Iris pigment epithelial cell (primary cell): ENCODE data around the gene IMPDH1.

ENCODE experiments used
- DNase-seq: peaks from one replicate; pipeline ENCODE4 v3.0.0-alpha.2; 2011; ENCODE audit warnings: low read depth

Gene IMPDH1

DNA sequence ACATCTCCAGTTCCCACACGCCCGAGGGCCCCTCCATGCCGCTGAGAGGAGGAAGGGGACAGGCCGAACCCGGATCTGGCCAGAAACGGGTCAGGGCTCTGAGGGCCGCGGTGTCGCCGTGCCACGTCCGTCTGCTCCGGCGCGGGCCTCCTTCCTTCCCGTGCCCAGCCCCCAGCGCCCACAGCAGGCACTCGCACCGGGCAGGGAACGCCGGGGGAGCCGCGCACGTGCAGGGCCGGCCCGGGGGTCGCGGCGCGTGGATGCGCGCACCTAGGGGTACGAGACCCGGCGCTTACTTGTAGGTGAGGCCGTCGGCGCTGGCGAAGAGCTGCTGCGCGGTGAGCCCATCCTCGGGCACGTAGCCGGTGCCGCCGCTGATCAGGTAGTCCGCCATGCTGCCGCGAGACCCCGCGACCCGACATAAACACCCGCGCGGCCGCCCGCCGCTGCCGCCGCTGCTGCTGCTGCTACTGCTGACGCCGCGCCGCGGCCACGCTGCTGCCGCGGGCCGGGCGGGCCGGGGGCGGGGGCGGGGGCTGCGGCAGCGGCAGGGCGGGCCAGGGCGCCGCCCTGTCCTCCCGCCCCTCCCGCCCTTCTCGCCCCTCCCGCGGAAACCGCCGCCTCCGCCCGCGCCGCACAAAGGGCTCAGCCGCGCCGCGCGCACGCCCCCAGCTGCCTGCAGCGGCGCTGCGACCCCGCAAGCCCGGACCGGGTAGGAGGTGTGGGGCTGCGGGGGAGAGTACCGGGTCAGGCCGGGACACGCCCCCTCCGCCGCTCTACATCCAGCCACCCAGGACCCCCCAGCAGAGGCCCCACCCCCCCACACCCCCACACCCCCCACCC lies 4.1 kb downstream of the IMPDH1 start:
- peak; percentile 35 for DNase-seq

DNA sequence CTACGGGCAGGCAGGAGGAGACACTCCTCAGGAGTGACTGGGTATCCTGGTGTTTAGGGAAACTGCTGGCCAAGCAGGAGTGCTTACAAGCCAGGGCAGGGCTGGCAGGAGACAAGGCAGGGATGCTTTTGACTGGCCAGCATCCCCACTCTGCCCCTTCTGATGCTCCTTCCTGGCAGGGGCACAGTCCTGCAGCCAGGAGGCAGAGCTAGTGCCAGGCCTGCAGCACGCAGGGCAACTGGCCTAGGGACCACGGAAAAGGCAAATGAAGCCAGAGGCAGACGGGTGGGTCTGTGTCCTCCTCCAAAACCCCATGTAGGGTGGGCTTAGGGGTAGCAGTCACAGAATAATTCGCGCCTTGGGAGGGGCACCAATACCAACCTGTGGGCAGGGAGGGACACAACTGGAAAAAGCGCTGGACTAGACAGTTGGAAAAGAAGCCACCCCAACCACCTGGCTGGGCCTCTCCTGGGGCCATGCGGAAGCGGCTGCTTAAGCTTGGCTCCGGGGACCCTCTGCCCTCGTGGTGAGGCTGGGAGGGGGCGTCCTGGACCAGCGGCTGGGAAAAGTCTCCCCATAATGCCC lies 4.8 kb downstream of the IMPDH1 start:
- no peak for DNase-seq

DNA sequence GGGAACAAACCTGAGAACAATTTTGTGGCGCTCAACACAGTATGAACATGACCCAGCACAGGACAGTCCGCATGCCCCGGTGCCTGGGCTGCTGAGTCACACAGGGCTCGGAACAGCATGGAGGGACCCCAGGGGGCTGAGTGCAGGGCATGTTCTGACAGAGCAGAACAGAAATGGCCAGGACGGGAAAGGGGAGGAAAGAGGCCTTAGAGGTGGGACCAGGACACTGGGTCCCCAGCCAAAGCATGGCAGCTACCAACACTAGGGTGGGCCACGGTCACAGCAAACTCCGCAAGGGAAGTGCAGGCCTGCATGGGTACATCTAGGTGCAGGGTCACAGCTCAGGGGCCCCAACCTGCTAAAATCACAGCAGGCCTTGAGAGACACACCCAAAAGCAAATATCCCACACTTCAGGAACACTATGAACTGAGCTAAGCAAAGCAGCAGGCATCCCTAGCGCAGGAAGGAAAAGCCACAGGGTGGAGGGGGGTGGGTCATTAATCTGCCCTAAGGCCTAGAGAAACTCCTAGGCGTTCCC lies 5.6 kb downstream of the IMPDH1 start:
- no peak for DNase-seq

DNA sequence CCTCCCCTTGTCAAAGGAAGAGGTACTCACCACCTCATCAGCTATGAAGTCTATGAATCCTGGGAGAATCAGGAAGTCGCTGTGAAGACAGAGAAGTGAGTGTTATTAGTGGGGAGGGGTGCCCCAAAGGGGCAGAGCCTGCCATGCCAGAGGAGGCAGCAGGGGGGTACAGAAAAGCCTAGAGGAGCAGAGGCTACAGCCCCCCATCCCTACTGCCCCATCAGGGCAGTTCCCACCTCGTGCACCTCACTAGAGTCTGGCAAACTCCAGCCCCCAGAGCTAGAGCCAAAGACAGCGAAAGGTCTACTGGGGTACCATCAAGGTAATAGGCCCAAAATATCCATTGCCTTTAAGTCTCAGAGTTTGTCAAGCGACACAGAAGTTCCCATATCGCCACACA lies 6.1 kb downstream of the IMPDH1 start:
- no peak for DNase-seq

DNA sequence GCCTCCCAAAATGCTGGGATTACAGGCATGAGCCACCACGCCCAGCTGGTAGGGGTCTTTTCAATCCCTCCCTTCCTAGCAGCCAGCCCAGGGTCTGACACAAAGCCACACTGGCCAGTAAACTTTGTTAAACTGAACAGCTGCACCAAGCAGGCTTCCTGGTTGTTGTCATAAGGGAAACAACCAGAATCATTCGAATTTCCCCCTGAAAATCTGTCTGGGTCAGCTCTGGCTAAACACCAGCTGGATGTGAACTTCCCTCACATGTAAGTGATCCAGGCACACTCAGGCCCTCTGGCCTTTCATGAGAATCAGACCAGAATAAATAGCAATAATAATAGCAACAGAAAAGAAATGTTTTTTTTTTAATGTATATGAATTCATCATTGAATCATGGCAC lies 7.4 kb downstream of the IMPDH1 start:
- DNase-seq = no peak

DNA sequence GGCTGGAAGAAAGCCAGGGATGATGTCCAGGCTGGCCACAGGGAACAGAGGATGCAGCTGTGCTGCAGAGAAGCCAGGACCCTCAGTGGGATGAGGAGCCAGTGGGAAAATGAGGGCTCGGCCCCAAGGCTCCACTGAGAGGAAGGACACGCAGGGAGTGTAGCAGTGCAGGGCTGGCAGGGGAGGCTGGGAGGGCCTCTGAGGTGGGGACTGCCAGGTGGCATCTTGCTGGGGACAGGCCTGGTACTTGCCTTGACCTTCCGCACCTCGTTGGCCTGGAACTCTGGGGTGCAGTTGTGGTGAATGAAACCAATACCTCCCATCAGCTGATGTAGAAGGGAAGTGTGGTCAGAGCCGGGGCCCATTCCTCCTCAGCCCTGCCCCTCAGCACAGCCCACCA lies 9.2 kb downstream of the IMPDH1 start:
- DNase-seq = no peak

DNA sequence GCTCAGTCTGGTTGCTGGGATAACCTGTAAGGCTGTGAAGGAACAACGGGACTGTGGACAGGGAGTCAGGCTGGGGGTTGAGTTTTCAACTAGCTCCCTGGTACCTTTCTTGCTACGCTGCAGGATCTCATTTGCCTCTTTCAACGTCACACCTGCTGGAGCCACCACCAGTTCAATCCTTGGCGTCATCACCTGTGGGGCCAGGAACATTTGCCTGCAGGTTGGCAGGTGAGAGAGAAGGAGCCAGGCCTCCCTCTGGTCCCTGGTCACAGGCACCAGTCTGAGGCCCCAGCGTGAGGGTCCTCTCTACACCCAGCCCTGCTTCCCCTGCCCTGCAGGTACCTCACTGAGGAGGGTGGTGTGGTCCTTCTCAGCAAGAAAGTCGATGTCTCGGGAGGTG lies 9.8 kb downstream of the IMPDH1 start:
- no peak for DNase-seq

DNA sequence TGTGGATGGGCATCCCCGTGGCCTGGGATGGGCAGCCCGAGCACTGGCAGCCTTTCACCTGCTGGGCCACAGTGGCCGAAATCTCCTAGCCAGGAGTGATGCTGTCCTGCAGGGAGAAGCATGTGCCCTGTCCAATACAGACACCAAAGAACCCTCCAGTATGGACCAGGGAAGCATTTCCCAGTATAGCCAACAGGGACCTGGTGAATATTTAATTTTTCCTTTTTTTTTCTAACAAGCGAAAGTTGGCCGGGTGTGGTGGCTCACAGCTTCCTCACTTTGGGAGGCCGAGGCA lies 11.0 kb downstream of the IMPDH1 start:
- DNase-seq = no peak

DNA sequence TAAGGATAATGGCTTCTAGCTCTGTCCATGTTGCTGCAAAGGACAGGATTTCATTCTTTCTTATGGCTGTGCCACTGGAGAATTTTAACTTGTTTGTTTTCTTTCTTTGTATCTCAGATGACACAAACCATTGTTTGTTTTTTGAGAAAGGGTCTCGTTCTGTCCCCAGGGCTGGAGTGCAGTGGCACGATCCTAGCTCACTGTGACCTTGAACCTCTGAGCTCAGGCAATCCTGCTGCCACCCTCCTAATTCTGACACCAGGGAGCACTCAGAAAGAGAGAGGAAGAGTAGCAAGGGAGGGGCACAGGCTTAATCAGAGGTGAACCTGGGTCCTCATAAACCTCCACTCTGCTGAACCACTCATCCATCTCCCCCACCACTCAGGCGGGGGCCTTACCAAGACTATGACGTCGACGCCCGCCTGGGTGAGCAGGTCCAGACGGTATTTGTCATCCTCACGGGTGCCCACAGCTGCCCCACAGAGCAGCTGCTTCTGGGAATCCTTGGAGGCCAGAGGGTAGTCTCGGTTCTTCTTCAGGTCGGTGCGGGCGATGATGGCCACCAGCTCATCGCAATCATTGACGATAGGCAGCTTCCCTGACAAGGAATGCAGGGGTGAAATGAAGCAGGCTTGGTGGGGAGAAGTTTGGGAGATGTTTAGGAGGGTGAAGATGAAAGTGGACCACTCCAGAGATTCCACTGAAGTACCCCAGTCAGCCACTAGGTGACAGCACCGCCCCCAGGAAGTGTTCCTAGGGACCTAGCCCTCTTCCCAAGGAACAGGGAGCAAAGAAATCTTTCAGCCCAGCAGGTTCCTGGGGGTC lies 11.6 kb downstream of the IMPDH1 start:
- DNase-seq = peak; percentile 29

DNA sequence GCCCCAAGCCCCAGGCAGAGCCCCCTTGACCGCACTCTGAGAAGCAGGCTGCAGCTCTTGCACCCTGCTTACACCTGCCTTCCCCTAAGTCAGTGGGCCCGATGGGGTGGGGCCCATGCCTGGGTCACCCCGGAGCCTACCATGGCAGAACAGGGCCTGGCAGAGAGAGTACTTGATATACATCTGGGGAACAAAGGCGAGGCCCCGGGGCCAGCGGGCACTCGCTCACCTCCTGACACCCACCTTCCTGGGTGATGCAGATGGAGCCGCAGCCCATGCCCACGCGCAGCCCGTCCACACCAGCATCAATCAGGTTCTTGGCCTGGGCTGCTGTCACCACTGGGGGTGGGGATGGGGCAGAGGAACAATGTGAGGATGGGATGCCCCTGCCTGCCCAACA lies 13.4 kb downstream of the IMPDH1 start:
- DNase-seq = no peak

DNA sequence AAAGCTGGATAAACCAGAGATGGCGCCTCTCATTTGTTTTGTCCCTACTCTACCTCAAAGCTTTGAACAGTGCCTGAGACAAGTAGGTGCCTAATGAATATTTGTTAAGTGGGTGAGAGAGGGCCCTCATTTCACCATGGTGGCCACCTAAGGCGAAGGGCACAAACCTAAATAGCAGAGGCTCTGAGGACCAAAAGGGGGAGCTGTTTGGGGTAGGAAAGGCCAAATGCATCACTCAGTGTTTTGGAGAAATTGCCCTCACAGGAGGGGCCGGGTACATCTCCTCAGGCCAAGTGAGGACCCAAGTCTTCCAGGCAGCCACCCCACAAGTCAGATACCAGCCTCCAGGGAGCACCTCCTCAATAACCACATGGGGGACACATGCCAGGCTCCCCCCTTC lies 14.0 kb downstream of the IMPDH1 start:
- DNase-seq = no peak

DNA sequence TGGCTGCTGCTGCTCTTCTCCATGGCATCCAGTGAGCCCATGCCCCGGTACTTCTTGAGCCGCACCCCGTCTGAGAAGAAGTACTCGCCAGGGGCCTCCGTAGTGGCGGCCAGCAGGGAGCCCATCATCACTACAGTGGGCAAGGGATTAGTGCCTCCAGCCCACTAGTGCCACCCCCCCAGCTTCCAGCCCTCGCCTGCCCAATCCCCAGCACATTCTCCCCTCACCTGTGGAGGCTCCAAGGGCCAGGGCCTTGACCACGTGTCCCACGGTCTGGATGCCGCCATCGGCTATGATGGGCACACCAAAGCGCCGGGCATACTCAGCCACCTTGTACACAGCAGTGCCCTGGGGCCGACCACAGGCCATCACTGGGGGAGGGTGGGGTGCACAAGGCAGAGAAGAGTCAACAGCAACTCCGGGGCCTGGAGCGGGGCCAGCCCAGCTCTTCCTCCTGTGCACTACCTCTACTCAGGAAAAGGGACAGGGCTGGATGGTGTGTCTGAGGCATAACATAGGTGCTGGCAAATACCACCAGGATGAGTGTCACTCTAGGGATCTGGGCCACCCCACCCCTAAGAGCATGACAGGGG lies 14.8 kb downstream of the IMPDH1 start:
- DNase-seq = no peak

DNA sequence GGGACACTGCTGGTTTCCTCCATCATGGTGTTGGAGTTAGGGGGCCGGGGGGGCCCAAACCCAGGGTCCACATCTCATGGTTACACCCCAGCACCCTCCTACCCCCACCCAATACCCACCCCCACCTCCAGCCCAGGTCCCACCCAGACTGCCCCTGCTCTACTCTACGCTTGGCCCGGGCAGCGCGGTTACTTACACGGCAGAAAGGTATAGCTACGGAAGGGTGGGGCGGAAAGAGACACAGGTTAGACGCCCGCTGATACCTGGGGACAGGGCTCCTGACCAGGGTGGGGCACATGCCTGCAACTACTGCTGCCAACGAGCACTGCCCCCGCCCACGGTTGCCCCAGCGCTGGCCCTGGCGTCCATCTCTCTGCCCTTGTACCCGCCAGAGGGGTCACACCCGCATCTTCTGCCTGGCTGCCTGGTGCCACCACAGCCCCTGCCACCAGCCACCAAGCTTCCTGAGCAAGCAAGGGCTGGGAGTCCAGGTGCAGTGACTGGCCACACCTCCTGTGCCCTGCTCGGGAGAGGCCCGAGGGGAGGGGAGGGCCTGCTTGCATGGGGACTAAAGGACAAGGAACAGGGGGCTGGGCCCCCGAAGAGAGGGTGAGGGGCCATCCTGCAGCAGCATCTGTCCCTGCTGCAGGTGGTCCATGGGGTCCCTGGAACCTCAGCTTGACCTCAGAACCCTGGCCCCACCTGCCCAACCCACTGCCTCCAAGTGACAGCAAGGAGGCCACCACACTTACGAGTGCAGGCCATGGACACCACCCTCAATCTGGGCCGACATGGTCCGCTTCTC lies 16.1 kb downstream of the IMPDH1 start:
- DNase-seq = no peak

DNA sequence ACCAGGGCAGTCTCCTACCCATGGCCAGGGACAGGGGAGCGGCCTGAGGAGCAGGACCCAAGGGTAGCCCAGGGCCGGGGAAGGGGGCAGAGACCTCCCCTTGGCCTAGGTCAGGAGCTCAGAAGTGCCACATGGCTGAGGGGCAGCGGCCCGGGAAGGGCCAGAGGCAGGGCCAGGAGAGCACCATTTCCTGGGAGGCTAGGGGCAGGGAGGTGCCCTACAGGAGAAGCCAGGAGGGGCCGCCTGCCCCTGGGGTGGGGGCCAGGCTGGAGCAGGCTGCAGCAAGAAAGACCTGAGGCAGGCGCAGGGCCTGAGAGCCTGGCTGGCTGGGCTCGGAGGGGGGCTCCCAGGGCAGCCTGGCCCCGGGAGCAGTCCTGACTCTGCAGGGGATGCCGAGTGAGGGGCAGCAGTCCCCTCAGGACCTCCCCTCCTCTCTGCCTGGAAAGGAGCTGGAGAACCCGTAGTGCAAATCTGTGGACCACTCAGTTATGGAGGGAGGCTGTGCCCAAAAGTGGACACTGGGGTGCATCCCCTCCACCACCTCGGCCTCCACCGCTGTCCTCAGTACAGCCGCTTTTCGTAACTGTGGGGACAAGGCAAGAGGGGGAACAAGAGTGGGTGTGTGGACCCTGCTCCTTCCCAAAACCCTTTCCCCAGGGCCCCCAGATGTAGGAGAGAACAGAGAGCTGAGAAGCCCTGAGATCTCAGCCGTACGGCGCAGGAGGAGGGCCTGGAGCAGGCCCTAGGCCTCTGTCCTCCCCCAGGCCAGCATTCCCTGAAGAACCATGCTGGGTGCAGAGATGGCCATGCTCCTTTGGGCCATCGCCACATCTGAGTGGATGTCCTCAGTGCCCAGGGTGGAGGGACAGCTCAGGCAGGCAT lies 17.1 kb downstream of the IMPDH1 start:
- no peak for DNase-seq

DNA sequence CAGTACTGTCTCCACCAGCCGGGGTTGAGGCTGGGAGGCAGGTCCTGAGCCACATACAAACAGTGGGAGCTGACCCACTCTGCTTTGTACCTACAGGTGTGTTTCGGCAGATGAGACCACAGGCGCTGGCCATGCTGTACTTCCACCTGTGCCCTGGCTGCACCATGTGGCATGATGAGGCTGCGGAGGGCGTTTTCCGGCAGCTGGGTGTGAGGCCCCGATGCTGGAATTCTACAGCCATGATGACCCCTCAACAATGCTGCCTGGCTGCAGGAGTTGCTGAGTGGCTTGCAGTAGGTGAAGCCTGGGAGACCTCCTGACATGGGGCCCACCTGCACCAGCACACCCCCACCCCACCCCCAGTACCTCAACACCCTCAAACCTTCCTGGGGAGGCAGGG lies 18.0 kb downstream of the IMPDH1 start:
- DNase-seq = no peak

DNA sequence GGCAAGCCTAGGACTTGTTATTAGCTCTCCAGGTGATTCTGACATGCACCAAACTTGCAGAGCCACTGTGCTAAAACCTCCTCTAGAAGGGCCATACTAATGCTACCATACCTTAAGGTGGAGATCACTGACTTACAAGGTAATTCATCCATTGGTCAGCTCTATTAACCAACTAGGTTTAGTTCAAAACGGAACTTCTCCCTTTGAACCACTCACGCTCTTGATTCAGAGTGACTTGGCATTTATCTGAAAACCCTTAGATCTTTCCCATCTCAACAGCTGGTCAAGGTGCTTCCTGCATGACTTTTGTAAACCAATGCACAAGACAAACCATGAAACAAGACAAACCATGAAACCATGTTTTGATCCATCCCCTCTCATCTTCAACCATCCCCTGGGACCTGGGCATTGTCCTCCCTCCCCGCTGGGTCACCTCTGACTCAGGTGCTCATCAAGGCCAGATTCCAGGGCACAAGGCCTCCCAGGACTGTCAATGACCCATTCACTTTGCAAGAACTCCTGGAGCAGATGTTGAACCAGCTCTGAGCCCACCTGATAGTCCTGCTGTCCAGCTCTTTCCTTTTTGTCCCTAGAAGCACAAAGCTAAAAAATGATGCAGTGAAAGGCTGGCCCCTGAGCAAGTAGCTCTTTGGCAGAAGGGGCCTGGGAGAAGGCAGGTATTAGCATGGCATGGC lies 18.8 kb downstream of the IMPDH1 start:
- DNase-seq = no peak

DNA sequence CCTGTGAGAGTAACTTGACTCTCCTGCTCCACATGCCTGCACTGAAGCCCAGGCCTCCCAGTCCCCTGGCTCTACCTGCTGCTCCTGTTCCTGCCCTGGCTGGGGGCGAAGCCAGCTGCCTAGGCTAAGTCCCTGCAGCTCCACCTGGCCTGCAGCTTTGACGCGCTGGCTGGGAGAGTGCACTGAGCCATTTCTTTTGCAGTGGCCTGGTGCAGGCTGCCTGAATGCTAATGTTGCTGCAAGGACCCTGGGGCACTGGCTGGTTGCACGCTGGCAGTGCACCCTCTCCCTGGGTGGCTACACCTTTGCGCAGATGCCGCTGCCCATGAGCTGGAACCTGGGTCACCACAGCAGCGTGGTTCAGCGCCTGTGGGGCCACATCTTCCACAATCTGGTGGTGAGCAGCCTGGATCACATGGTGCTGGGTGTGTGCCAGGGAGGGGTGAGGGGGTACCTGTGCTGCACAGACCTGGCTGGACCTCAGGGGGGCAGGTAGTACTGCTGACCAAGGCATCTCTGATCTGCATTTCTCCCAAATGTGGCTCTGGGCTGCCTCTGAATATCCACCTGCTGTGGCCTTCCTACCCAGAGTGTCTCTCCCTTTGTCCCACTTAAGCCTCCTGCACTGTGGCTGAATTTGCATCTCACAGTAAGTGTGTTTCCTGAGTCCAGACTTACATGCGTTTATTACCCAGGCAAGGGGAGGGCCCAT lies 20.0 kb downstream of the IMPDH1 start:
- DNase-seq = no peak

DNA sequence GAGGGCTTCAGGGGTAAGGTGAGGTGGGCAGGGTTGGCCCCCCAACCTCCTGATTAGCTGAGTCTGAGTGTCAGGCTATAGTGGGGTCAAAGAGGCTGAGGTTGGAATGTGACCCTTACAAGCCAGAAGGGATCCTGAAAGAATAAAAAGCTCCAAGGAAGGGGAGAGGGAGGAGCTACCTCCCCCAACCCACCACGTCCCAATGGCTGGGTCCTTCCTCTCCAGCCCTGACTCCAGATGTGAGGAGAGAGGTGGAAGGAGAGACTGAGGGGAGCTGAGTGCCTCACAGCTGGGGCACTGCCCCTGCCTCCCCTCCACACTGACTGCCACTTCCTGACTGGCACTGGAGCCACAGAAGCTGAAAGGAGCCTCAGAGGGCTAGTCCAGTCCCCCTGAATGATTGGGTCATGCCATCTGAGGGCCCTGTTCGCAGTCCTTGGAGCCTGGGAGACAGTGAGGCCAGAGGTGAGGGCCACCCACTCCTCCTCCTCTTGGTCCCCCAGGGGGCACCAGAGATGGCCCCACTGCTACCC lies 20.6 kb downstream of the IMPDH1 start:
- DNase-seq = no peak

DNA sequence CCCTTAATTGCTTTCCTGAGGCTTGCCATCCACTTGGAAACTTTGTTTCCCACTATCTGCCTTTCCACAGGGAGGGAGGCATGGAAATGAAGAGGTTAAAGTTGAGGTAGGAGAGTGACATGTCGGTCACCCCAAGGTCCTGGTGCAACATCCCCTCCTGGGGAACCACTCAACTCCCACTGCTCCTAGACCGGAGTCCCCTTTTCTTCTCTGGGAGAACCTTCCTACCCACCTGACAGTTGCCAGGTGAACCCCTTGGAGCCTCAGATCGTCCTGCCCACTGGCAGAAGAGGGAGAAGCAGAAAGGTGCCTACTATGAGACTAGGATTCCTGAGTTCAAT lies 21.7 kb downstream of the IMPDH1 start:
- no peak for DNase-seq
